HG02678 (cell line): ENCODE data around the gene TSEN54.
"Not testable (repeated sequence)": the region's sequence is repeated elsewhere in the genome, so short reads cannot be mapped to it uniquely, and the experiment has no call there.

Source experiments
- ATAC-seq: cut with Tn5 transposase; IDR thresholded peaks from one replicate; pipeline ENCODE4 v1.9.1; 2021; ENCODE audit warnings: mild to moderate bottlenecking, moderate library complexity; ENCODE audit not compliant: unreplicated experiment

TSEN54 gene

DNA sequence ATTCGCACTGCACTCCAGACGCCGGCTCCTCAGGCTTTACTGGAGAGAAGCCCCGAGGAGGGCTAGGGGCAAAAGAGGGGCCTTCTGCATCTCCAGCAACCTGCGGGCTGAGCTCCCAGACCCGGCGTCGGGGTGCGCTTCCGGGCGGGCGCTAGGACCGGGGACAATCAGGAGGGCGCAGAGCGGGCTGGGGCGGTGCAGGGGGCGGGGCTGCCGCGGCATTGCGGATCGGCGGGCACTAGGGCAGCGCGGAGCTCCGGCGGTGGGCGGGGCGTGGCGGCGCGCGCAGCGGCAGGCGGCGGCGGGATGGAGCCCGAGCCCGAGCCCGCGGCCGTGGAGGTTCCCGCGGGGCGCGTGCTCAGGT, at the start of gene TSEN54:
Gene TSEN54 (plus strand): TSS at position 274 of the 364 bp plus-strand sequence. CDS start 33 bp downstream, at position 307.
- peak; percentile 78 for ATAC-seq

DNA sequence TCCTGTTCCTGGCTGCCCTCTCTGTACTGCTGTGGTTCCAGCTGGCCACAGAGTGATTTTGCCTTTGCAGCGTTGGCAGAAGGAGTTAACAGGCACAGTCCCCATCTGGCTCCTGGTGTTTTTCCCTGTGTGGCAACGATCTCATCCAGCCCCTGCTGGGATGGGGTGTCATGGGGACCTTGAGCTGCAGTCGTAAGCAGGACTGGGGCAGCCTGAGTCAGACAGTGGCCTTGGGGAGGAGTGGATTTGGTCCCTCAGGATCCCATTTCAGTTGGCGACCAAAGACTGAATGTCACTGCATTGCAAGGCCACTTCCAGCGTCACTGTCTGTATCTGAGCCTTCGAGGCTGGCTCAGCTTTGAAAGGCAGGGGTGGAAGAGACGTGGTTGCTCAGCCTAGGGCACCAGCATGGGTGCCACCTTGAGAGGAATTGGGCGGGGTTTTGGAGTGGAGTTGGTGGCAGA, 48.0 kb upstream of the TSEN54 start:
- no peak for ATAC-seq

DNA sequence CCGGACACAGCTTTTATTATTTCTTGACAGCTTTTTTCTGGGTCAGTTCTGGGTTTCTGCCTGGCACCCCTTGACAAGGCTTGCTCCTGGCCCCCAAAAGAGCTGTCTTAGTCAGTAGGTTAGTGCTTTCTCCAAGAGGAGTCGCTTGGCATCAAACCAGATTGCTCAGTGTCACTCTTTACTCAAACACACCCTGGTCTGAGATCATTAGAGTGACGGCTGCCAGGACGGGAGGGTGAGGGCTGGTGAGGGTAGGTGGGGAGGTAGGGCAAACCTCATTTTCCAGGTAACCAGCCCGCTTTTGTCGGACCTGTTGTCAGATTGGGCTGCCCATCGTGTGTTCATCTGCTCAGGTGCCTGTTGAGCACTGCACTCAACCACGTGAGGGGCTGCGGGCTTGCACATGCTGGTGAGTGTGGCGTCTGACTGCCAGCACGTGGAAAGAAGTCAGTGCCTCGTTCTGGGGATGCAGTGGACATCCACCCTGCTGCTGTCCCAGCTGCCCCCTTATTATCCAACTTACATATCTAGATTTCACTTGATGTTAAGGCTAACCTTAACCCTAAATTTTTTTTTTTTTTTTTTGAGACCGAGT, 47.5 kb upstream of the TSEN54 start:
- ATAC-seq, result no peak

DNA sequence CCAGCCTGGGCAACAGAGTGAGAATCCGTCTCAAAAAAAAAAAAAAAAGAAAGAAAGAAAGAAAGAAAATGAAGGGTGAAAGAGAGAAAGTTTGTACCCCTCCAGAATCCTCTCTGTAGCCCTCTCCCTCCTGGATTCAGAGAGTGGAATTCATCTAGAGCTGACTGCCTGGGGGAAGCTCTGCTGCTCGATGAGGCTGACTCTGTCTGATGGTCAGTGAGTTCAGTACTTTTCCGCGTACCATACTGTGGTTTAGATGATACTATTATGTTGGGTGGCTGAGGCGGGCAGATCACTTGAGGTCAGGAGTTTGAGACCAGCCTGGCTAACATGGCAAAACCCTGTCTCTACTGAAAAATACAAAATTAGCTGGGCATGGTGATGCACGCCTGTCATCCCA, 45.1 kb upstream of the TSEN54 start:
- no peak for ATAC-seq

- no peak for ATAC-seq
Measured at GRCh38 chr17:75472119-75472518, 44.2 kb upstream of the TSEN54 start.

GRCh38 chr17:75473246-75473645, 43.1 kb upstream of the TSEN54 start:
- no peak for ATAC-seq

- ATAC-seq, result no peak
Measured at GRCh38 chr17:75474736-75475135, 41.6 kb upstream of the TSEN54 start.

- ATAC-seq, result no peak
Measured at GRCh38 chr17:75475144-75475835, 41.0 kb upstream of the TSEN54 start.

DNA sequence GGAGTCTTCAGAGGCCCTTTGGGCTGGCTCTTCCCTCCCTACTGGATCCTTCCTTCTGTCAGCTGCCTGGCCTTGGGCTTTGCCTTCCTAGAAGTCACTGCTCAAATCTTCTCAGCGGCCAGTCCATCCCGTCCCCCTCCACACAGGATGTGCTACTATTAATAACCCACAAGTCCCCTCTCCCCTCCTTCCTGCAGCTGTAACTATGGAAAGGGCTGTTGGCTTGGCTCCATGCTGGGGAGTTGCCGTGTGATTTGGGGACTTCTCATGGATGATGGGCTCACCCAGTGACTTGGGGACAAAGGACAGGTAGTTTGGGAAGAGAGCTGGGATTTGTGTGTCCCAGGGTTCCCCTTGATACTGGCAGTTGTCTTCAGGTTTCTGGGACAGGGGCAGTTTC, 40.5 kb upstream of the TSEN54 start:
- ATAC-seq, result no peak

DNA sequence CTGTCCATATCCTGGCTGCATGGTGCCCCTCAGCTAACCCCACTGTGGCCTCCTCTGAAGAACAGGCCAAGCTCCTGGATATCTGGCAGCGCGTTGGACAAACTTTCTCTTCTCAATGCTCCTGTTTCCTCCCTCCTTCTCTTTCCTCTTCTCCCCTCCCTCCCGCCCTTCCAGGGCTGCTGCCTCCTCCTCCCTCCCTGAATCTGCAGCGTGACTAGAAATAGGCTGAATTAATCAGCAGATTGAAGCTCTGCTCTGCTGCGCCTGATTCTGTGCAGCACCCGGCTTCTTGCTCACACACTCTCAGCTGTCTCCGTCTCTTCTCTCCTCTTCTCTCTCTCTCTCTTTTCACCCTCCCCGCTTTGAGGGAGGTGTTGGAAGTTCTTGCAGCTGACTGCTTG, 40.1 kb upstream of the TSEN54 start:
- no peak for ATAC-seq

DNA sequence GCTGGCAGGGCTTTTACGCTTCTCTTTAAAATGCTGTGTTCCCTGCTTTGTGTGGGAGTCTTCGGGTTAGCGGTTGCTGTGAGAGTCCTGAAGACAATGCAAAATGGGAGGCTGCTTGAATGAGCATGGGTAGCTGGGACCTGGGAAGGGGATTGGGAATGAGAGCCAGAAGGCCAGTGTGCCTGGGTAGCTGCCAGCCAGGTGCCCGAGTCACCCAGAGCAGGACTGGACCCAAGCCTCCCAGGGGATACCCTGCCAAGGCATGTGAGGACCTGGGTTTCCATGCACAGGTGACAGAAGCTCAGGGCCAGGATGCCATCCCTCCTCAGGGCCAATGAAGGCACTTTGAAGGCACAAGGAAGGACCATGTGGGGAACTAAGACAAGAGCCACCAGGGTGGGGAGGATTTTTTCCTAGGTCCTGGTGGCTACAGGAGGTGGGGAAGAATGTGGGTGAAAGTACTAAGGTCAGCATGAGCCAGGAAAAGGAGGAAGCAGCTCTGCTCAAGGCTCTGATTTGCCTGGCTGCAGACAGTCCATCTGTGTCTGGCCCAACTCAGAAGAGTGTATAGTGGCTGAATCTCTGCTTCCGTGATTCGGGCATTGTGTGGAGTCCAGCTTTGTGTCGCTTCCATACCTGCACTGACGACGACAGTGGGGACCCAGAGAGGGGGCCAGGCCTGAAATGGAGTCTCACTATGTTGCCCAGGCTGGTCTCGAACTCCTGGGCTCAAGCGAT, 39.4 kb upstream of the TSEN54 start:
- ATAC-seq, result no peak

DNA sequence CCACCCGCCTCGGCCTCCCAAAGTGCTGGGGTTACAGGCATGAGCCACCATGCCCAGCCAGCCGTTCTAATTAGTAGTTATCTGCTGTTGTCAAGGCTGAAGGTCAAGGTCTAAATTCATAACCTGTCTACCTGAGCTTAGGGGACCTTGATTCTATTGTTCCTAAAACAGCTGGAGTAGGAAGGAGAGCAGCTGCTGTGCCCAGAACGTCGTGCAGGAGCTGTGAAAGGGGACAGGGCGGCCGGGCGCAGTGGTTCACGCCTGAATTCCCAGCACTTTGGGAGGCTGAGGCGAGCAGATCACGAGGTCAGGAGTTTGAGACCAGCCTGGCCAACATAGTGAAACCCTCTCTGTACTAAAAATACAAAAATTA, 38.9 kb upstream of the TSEN54 start:
- not testable (repeated sequence) for ATAC-seq

DNA sequence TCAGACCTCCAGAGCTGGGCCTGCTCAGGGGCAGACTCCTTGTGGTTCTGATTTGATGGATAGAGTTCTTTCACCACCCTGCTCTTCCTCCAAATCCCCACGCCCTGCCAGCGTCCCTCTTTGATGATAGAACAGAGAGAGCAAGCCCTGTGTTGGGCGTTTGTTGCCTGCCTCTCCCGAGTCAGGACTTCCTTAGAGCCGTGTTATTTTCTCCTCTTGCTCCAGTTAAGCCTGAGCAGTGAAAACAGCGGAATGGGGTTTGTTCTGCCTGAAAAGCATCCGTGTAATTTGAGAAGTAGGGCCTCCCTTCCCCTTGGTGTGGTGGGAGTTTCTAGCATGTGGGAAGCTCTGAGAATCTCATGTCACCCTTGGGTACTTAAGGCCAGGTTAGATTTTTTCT, 37.8 kb upstream of the TSEN54 start:
- no peak for ATAC-seq

DNA sequence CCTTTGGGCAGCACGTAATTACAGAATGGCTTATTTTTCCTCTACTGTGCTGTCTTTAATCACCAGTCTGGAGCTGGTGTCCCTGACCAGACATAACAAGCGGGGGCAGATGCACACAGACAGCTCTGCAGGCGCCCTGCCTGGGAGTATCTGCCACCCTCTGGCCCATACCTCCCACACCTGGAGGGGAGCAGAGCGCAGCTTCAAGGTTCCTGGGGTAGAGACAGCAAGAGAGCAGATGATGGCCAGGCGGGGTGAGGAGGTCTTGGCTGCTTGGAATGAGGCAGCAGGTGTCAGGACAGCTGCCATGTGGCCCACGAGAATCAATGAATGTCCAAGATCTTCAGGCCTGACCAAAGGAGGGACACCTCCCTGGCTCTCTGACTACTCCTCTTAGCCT, 36.0 kb upstream of the TSEN54 start:
- ATAC-seq, result no peak

DNA sequence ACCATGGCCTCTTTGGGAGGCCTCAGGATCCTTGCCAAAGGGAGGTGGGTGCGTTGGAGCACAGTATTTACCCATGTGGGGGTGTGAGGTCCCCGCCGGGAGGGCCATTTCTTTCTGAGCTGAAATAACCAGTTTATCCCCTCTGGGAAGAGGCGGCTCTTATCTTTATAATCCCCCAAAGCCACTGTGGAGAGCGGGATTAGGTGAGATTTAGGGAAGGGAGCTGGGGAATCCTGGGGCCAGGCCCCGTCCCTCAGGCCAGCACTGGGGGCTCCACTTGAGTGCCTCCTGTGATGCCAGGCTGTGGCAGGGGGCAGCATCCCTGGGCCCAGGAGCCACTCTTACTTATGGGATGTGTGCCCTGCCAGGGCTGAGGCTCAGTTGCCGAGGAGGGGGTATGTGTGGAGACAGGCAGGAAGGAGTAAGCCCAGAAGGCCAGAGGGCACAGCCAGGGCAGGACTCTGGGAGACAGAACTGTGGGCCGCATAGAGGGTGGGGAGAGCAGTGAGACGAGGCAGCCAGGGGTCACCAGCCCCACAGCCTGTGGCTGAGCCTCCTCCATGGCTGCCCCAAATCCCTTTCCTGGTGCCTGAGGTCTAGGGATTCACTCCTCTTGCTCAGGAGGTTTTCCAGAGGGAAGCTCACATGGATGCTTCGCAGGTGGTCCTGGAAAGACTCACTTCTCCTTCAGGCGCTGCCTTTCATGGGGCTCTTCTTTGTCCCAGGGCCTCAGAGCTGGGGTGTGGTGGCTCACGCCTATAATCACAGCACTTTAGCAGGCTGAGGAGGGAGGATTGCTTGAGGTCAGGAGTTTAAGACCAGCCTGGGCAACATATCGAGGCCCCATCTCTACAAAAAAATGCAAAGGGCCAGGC, 34.9 kb upstream of the TSEN54 start:
- no peak for ATAC-seq

DNA sequence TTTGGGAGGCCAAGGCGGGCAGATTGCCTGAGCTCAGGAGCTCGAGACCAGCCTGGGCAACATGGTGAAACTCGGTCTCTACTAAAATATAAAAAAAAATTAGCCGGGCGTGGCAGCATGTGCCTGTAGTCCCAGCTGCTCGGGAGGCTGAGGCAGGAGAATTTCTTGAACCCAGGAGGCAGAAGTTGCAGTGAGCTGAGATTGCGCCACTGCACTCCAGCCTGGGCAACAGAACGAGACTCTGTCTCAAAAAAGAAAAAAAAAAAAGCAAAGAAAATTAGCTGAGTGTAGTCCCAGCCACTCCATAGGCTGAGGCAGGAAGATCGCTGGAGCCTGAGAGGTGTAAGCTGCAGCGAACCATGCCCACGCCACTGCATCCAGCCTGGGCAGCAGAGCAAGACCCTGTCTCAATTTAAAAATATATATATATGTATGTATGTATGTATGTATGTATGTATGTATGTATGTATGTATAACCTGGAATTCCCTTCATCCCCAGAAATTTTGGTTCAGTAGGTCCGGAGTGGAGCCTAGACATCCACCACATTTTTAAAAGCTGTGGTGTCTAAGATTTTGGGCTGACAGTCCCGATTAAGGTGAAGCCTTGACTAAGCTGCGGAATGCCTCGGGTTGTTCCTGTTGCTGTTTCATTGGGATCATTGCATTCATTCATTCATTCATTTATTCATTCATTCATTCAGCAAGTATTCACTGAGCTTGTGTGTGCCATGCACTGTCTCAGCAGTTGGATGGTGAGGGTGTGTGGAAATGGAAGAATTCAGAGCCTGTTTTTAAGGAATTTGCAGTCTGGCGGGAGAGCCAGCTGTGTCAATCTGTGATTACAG, 34.0 kb upstream of the TSEN54 start:
- no peak for ATAC-seq

- ATAC-seq, result no peak
Measured at GRCh38 chr17:75485688-75486087, 30.6 kb upstream of the TSEN54 start.

GRCh38 chr17:75486151-75486550, 30.2 kb upstream of the TSEN54 start:
- no peak for ATAC-seq

DNA sequence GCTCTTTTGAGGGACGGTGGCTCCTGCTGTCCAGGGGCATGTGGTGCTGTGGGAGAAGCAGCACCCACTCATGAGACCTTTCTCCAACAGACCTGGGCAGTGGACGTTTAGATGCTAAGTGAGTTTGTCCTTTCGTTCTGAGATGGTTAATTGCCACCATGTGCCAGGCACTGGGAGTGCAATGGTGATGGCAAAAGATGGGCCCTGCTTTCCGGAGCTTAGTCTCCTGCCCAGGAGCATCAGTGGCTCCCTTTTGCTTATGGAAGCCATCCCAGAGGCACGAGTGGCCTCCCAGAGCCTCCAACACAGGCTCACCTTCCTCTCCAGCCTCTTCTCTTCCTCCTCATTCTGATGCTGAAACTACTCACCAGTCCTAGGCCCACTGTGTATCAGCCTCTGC, 29.4 kb upstream of the TSEN54 start:
- ATAC-seq, result no peak

- ATAC-seq, result no peak
Measured at GRCh38 chr17:75487351-75488070, 28.8 kb upstream of the TSEN54 start.
